Epithelial cell of proximal tubule (primary cell): ENCODE measurements around the gene FIGN. TPM values are rescaled to one million over a fixed set of nuclear protein-coding genes. Genes with fewer than 3 reads are reported as not detected.
A peak's percentile ranks its signal among the peaks of the same experiment; 100 is the strongest.

Experiments
- DNase-seq: peaks from one replicate; pipeline ENCODE4 v3.0.0-alpha.2; 2011; ENCODE audit warnings: low read depth
- H3K4me3 ChIP-seq: 2 replicates; pipeline ENCODE4 v1.5.1; 2011; ENCODE audit warnings: low read depth, mild to moderate bottlenecking, low read length
- CTCF ChIP-seq: conservative IDR thresholded peaks from 2 replicates; pipeline ENCODE4 v1.5.1; 2012; ENCODE audit warnings: low read depth, mild to moderate bottlenecking, low read length
- total RNA-seq: library from RNA; depleted of rRNA; stranded (reverse); fragments of >200 nt; gene quantifications from 2 replicates; pipeline ENCODE4 v1.2.3, GENCODE V29; 2015

The FIGN gene
- total RNA-seq, 1 donor from 2014 or later = 3.2 TPM

- DNase-seq = no peak
- no peak for TF ChIP-seq CTCF
- peak overlapping the region; percentile 63 for H3K4me3 ChIP-seq
Measured at GRCh38 chr2:163733301-163733938, 2.4 kb downstream of the FIGN start.

GRCh38 chr2:163732727-163733126, 3.1 kb downstream of the FIGN start:
- TF ChIP-seq CTCF = no peak
- DNase-seq = no peak
- H3K4me3 ChIP-seq = peak overlapping the region; percentile 63

DNA sequence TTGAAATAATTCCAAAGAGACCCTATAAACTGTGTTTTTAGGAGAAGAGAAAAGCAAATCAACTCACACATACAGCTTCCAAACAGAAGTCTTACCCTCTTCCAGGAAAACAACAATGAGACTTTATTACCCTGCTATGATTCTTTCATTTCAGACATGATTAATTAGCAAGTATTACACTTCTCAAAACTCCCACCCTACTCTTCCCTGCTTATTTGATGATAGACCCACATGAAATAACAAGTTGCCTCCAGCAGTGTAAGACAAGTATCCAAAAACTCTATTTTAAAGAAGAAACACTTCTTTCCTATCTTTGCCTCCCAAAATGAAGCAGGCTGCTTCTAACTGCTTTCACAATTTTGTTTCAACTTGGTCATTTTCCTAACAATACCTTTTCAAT, 4.1 kb downstream of the FIGN start:
- DNase-seq = no peak
- TF ChIP-seq CTCF = no peak
- H3K4me3 ChIP-seq = peak overlapping the region; percentile 33

- H3K4me3 ChIP-seq = no peak overlapping the region
- TF ChIP-seq CTCF = no peak
- DNase-seq = no peak
Measured at GRCh38 chr2:163730556-163730955, 5.3 kb downstream of the FIGN start.

DNA sequence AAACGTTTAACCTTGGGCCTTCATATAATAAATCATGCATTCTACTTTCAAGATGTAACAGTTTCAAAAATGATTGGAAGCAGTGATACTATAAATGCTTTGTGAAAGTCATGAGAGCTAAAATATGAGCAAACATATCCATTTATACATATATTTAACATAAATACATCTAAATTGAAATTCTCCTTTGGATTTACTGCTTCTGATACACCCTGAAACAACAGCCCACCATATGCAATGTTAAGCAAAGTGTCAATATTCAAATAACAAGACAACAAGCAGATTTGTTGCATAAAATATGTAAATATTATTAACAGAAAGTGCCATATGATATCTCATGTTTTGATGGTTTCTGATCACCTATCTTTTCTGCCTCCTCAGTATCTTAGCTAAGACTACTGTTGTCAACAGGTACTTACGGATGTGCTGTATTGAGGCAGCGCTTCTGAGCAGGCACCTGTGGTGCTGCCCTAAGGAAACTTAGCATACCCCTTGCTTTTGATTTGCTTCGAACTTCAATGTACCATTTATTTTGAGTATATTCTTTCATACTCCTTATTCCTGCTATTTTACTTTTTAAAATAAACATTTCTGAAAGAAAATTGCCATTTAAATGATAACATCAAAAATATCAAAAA, 6.1 kb downstream of the FIGN start:
- no peak overlapping the region for H3K4me3 ChIP-seq
- no peak for TF ChIP-seq CTCF
- DNase-seq = no peak

DNA sequence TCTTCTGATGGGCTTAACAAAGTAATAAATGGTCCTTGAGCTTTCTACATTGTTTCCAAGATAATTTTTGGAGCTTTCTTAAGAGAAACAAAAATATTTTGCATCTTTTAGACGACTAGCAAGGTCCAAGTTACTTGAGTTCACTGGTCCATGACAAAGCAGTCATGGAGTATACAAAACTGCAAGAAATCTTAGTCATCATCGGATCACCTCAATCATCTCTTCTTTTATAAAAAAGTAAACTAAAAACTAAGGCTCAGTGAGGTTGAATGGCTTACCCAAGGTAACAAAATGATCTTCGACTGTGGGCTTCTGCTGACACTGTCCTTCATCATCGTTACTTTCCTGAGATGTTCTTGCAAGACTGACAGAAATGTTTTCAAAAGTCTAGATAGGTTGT, 11.9 kb downstream of the FIGN start:
- no peak for TF ChIP-seq CTCF
- H3K4me3 ChIP-seq = no peak overlapping the region
- DNase-seq = no peak

GRCh38 chr2:163723348-163723747, 12.5 kb downstream of the FIGN start:
- no peak for DNase-seq
- H3K4me3 ChIP-seq = no peak overlapping the region
- no peak for TF ChIP-seq CTCF
